Measurements from ENCODE around the gene RPS3. TPM values are rescaled to one million over a fixed set of nuclear protein-coding genes. Genes with fewer than 3 reads are reported as not detected.

Gene RPS3
- total and polyA plus RNA-seq, 9 of the 15 experiments (the other 6 are each of a cell fraction or from before 2014, with no cell fraction given): 2,700 to 5,771 (median 3,679) TPM

DNA sequence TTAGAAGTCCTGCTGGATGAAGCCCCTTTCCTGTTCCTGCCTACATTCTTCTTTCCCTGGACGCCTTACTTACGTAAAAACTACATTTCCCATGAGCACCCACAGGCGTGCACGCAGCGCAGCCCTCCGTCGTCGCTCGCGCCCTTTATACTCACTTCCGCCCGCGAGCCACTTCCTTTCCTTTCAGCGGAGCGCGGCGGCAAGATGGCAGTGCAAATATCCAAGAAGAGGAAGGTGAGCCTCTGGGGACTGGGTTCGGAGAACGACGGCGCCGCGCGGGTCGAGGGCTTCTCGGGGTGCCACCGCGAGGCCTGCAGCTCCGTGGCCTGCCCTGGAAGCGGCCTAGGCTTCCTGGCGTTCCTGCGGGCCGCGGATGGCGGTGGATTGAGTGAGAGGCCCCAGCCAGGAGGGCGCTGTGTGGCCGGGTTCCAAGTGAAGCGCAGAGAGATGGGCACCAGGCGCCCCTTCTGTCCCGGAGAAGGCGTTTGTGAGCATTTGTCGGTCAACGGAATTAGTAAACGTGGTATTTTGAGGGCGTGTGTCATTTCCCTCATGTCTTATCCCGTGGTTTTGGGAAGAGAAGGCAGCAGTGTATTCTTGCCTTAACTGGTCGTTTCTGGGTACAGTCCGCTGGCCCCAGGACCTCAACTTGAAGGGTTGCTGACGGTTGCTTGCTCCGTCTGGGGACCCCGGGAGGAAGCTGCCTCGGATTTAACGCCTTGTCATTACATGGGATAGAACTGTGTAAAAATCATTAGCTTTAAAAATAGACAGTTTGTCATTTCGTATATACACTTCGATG is at the start of gene RPS3 (continued):
- TF ChIP-seq, protein P1, sequence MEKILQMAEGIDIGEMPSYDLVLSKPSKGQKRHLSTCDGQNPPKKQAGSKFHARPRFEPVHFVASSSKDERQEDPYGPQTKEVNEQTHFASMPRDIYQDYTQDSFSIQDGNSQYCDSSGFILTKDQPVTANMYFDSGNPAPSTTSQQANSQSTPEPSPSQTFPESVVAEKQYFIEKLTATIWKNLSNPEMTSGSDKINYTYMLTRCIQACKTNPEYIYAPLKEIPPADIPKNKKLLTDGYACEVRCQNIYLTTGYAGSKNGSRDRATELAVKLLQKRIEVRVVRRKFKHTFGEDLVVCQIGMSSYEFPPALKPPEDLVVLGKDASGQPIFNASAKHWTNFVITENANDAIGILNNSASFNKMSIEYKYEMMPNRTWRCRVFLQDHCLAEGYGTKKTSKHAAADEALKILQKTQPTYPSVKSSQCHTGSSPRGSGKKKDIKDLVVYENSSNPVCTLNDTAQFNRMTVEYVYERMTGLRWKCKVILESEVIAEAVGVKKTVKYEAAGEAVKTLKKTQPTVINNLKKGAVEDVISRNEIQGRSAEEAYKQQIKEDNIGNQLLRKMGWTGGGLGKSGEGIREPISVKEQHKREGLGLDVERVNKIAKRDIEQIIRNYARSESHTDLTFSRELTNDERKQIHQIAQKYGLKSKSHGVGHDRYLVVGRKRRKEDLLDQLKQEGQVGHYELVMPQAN (IDR thresholded peaks at IDR 0.05; ENCODE audit: borderline replicate concordance): peak; percentile 92
- TF ChIP-seq ZNF586 (CRISPR knock-in tag; conservative IDR thresholded peaks at IDR 0.05): no peak
- TF ChIP-seq MED1 (CRISPR knock-in tag; IDR thresholded peaks at IDR 0.05; ENCODE audit: borderline replicate concordance): 0 out of 2 replicates have a peak, but pooled peaks have one; percentile 22
- TF ChIP-seq, protein P2, sequence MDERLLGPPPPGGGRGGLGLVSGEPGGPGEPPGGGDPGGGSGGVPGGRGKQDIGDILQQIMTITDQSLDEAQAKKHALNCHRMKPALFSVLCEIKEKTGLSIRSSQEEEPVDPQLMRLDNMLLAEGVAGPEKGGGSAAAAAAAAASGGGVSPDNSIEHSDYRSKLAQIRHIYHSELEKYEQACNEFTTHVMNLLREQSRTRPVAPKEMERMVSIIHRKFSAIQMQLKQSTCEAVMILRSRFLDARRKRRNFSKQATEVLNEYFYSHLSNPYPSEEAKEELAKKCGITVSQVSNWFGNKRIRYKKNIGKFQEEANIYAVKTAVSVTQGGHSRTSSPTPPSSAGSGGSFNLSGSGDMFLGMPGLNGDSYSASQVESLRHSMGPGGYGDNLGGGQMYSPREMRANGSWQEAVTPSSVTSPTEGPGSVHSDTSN (CRISPR knock-in tag; IDR thresholded peaks at IDR 0.05; ENCODE audit: low read depth): no peak
- TF ChIP-seq, protein P2 (tag; conservative IDR thresholded peaks at IDR 0.05; ENCODE audit: low read depth): no peak
- TF ChIP-seq TCFL5 (CRISPR knock-in tag; conservative IDR thresholded peaks at IDR 0.05): no peak
- TF ChIP-seq ZNF212 (CRISPR knock-in tag; IDR thresholded peaks at IDR 0.05): peak; percentile 57; the same call in 1 of the 2 replicates
- no peak for TF ChIP-seq PTRF (tag; IDR thresholded peaks at IDR 0.05)
- peak; percentile 99 for TF ChIP-seq SUPT5H (IDR thresholded peaks at IDR 0.05)
- TF ChIP-seq LCOR (CRISPR knock-in tag; IDR thresholded peaks at IDR 0.05): peak; percentile 91
- no peak for TF ChIP-seq CBFA2T2 (conservative IDR thresholded peaks at IDR 0.05)
- no peak for TF ChIP-seq RBM34 (IDR thresholded peaks at IDR 0.05; ENCODE audit: borderline replicate concordance, insufficient read depth, low read length)
- no peak; the same call in 1 of the 2 replicates for TF ChIP-seq NR2F6 (CRISPR knock-in tag; IDR thresholded peaks at IDR 0.05)
- peak; percentile 94 for TF ChIP-seq CBX1 (IDR thresholded peaks at IDR 0.05; ENCODE audit: low read depth)
- TF ChIP-seq ZNF766 (CRISPR knock-in tag; conservative IDR thresholded peaks at IDR 0.05): peak; percentile 46; the same call in 1 of the 2 replicates
- TF ChIP-seq ZNF75A (CRISPR knock-in tag; IDR thresholded peaks at IDR 0.05): no peak
- TF ChIP-seq GTF2E2 (tag; IDR thresholded peaks at IDR 0.05): peak; percentile 97
- TF ChIP-seq CREBBP (IDR thresholded peaks at IDR 0.05; ENCODE audit: low read depth, low read length): no peak
- TF ChIP-seq ZZZ3 (IDR thresholded peaks at IDR 0.05): peak; percentile 99
- no peak for TF ChIP-seq ZNF3 (CRISPR knock-in tag; IDR thresholded peaks at IDR 0.05)
- no peak for TF ChIP-seq HNRNPUL1 (IDR thresholded peaks at IDR 0.05; ENCODE audit: low read length)
- peak; percentile 71 for TF ChIP-seq HNRNPLL (IDR thresholded peaks at IDR 0.05; ENCODE audit: low read depth, low read length, poor library complexity, severe bottlenecking)
- TF ChIP-seq KAT7 (CRISPR knock-in tag; IDR thresholded peaks at IDR 0.05; ENCODE audit: borderline replicate concordance): peak; percentile 96
- TF ChIP-seq ARNT (IDR thresholded peaks at IDR 0.05): no peak

Data from K562 (cell line).